Natural killer cell treated with Interleukin-12 subunit alpha and Interleukin-12 subunit beta and Interleukin-15 and Interleukin-18, amount 100 ng/mL, for 72 hours (primary cell): Measurements from ENCODE around the gene MAP3K15. TPM values are rescaled to one million over a fixed set of nuclear protein-coding genes. Genes with fewer than 3 reads are reported as not detected.
"Not testable (repeated sequence)": the region's sequence is repeated elsewhere in the genome, so short reads cannot be mapped to it uniquely, and the experiment has no call there.

Source experiments
- ATAC-seq, 2 donors: fragments of 150-1000 bp; cut with Tn5 transposase in 1 of 2; sonication (Bioruptor Pico), chemical (Tn5 transposase) in 1 of 2; 2 replicates each; pipeline ENCODE4 v1.10.0; 2021
- DNase-seq: peaks from one replicate; pipeline ENCODE4 v3.0.0; 2022; ENCODE audit warnings: low spot score
- H3K27ac Mint-ChIP-seq, 2 donors: 1 replicate in 1 of 2; 2 replicates in 1 of 2; pipeline ENCODE4 v1.8.0; 2022; ENCODE audit warnings: mixed read lengths in 2 of 2, mild to moderate bottlenecking in 1 of 2, moderate library complexity in 1 of 2
- H3K27me3 Mint-ChIP-seq, 2 donors: 1 replicate in 1 of 2; 2 replicates in 1 of 2; pipeline ENCODE4 v1.8.0; 2022; ENCODE audit warnings: mixed read lengths in 2 of 2
- H3K36me3 Mint-ChIP-seq: one replicate; pipeline ENCODE4 v1.8.0; 2022; ENCODE audit warnings: mixed read lengths
- H3K4me1 Mint-ChIP-seq, 2 donors: 1 replicate in 1 of 2; 2 replicates in 1 of 2; pipeline ENCODE4 v1.8.0; 2022; ENCODE audit warnings: low read depth in 2 of 2, mixed read lengths in 2 of 2, mild to moderate bottlenecking in 1 of 2
- H3K4me3 Mint-ChIP-seq: one replicate; pipeline ENCODE4 v1.8.0; 2022; ENCODE audit warnings: mixed read lengths
- H3K9me3 Mint-ChIP-seq: 2 replicates; pipeline ENCODE4 v1.8.0; 2022; ENCODE audit warnings: mixed read lengths
- total RNA-seq, 2 donors: library from RNA; stranded (reverse); gene quantifications; one replicate each; pipeline ENCODE4 v1.2.3, GENCODE V29; 2022

Gene MAP3K15
- total RNA-seq, 2 donors from 2014 or later, result 0.17 TPM; not detected in 1

DNA sequence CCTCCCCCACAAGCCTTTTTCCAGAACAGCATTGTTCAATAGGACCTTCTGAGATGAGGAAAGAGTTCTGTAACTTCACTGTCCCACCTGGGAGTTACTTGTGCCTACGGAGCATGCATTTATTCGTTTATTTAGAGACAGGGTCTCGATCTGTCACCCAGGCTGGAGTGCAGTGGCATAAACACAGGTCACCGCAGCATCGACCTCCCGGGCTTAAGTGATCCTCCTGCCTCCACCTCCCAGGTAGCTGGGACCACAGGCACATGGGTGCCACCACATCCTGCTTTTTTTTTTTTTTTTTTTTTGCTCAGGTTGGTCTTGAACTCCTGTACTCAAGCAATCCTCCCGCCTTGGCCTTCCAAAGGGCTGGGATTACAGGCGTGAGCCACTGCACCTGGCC, 2.9 kb downstream of the MAP3K15 start:
- ATAC-seq, result no peak
- peaks cover 3% of the 10 kb centered on the region for H3K9me3 Mint-ChIP-seq
- H3K27me3 Mint-ChIP-seq, result peaks cover 10 to 15% of the 10 kb centered on the region in 2 donors
- H3K4me1 Mint-ChIP-seq, result no peaks in the 10 kb centered on the region
- H3K4me3 Mint-ChIP-seq, result no peak overlapping the region
- H3K36me3 Mint-ChIP-seq, result no peaks in the 10 kb centered on the region
- no peak overlapping the region for H3K27ac Mint-ChIP-seq
- DNase-seq, result no peak

DNA sequence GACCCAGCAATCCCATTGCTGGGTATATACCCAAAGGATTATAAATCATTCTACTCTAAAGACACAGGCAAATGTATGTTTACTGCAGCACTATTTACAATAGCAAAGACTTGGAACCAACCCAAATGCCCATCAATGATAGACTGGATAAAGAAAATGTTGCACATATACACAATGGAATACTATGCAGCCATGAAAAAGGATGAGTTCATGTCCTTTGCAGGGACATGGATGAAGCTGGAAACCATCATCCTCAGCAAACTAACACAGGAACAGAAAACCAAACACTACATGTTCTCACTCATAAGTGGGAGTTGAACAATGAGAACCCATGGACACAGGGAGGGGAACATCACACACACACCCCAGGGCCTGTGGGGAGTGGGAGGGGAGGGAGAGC, 3.5 kb downstream of the MAP3K15 start:
- not testable (repeated sequence) for H3K36me3 Mint-ChIP-seq, ATAC-seq, H3K9me3 Mint-ChIP-seq, H3K4me3 Mint-ChIP-seq, H3K27ac Mint-ChIP-seq, H3K4me1 Mint-ChIP-seq, DNase-seq
- peaks cover 10% of the 10 kb centered on the region in 2 donors for H3K27me3 Mint-ChIP-seq

DNA sequence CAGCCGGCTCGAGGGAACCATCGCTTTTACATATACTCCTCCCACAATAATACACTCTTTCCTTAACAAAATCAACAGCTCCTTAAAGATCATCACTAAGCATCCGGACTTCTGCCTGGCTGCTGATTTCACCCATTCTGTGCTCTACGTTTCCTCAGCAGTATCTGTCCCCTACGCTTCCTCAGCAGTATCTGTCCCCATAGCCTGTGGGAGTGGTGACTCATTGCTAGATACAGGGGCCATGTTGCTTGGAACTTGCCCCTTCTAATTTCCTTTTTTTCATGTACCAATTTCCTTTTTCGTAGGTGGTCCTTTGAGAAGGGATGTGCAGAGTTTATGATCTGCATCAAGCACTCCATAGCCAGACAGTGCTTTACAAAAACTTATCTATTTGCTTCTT, 18.6 kb downstream of the MAP3K15 start:
- Mint-ChIP-seq H3K4me1 (no peaks in the 10 kb centered on the region), H3K36me3 (no peaks in the 10 kb centered on the region), H3K9me3 (no peaks in the 10 kb centered on the region), H3K27me3 (peaks cover 5 to 6% of the 10 kb centered on the region in 2 donors), H3K27ac (no peak overlapping the region), H3K4me3 (no peak overlapping the region)
- DNase-seq (no peak), ATAC-seq (no peak)

DNA sequence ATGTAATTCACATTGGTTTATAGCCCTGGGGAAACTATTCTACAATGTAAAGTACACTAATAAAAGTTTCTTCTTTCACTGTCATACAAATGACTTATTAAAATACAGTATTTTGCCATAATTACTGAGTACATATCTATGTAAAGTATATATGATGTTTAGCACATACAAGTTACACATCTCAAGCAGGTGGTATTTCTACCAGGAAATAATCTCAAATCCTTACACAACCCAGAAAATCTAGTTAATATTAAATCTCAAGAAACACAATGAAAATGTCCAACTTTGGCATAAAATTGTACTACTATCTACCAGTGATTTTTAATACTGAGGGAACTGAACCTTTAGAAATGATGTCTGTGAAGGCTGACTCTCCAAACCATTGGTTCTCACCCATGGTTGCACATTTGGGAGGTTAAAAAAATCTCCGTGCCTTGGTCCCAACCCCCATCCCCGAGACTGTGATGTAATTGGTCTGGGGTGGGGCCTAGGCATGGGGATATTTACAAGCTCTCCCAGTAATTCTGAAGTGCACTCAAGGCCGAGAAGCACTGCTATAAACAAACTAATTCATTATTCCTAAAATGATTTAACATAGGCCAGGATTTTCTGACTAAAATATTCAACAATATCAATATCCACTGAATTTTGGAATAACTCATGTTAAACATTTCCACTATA, 27.6 kb downstream of the MAP3K15 start:
- Mint-ChIP-seq H3K4me1 (no peaks in the 10 kb centered on the region), H3K36me3 (no peaks in the 10 kb centered on the region), H3K27me3 (peaks cover 0 to 3% of the 10 kb centered on the region in 2 donors), H3K4me3 (no peak overlapping the region), H3K9me3 (no peaks in the 10 kb centered on the region), H3K27ac (no peak overlapping the region)
- ATAC-seq, result no peak
- DNase-seq, result no peak

DNA sequence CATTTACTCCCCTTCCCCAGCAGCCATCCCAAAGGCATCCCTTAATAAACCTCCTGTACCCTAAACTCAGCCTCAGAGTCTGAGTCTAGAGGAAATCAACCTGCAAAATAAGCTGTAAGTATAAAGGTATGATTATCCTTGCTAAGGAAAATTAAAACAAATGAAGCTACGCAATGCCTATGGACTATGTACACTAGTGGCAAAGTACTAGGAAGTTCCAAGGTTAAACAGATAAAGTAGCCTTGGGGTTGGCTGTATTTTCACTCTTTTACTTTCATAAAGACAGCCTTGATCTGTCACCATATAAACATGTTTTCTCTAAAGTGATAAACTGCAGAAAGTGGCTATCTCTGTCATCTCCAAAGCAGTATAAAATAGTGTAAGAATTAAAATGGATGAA, 35.9 kb downstream of the MAP3K15 start:
- H3K36me3 Mint-ChIP-seq, result peaks cover 6% of the 10 kb centered on the region
- ATAC-seq (no peak), DNase-seq (no peak)
- no peaks in the 10 kb centered on the region for H3K27me3 Mint-ChIP-seq
- no peak overlapping the region for H3K27ac Mint-ChIP-seq
- H3K9me3 Mint-ChIP-seq, result peaks cover 4% of the 10 kb centered on the region
- H3K4me3 Mint-ChIP-seq, result no peak overlapping the region
- no peaks in the 10 kb centered on the region for H3K4me1 Mint-ChIP-seq

DNA sequence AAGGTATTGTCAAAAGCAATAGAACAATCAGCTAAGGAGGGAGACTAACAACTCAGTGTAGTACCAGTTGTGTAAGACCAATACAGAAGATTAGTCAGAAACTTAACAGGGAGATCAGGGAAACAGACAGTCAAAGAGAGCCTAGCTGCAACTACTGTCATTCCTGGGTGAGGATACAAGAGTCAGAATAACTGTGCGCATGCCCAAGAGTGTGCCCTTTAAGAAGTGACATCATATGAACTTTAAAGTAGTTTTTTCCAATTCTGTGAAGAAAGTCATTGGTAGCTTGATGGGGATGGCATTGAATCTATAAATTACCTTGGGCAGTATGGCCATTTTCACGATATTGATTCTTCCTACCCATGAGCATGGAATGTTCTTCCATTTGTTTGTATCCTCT, 46.9 kb downstream of the MAP3K15 start:
- H3K4me3 Mint-ChIP-seq, H3K9me3 Mint-ChIP-seq, DNase-seq, ATAC-seq, H3K4me1 Mint-ChIP-seq, H3K36me3 Mint-ChIP-seq, H3K27ac Mint-ChIP-seq: not testable (repeated sequence)
- peaks cover 18 to 24% of the 10 kb centered on the region in 2 donors for H3K27me3 Mint-ChIP-seq

DNA sequence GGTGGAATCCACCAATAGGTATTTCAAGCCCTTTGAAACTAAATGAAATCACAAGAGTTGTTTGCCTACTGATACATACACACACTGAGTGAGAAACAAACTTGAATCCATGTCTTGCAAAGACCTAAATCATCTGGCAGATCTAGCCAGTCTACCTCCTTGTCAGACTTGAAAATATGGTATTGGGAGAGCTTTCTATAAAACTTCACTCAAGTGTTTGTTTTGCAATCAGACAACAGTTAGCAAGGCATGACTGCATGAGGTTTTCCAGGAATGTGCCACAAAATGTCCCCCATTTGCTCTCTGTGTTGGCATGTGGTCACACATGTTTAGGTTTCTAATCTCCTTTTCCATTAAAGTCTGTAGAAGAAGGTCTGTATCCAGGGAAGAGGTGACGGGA, 52.4 kb downstream of the MAP3K15 start:
- H3K36me3 Mint-ChIP-seq, result no peaks in the 10 kb centered on the region
- H3K9me3 Mint-ChIP-seq, result no peaks in the 10 kb centered on the region
- H3K4me1 Mint-ChIP-seq, result no peaks in the 10 kb centered on the region
- DNase-seq (no peak), ATAC-seq (no peak)
- peaks cover 0 to 12% of the 10 kb centered on the region in 2 donors for H3K27me3 Mint-ChIP-seq
- no peak overlapping the region for H3K4me3 Mint-ChIP-seq
- H3K27ac Mint-ChIP-seq, result no peak overlapping the region

DNA sequence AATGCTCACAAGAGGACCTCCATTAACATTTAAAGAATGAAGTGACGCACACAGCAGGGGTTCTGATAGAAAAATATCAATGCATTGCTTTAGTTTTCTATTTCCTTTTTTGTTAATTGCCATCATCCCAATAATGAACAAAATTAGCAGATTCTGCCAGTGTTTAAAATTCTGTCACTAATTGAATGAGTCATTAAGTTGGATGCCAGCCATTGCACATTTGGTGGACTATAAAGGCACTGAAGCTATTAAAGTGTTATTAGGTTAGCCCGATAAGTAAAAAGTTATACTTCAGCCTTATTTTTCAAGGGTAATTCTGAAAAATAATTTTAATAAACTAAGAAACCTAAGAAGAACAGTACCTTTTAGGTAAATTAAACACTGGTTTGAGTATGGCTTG, 53.1 kb downstream of the MAP3K15 start:
- ATAC-seq, result no peak
- no peaks in the 10 kb centered on the region for H3K36me3 Mint-ChIP-seq
- no peaks in the 10 kb centered on the region for H3K4me1 Mint-ChIP-seq
- DNase-seq, result no peak
- no peak overlapping the region for H3K4me3 Mint-ChIP-seq
- no peak overlapping the region for H3K27ac Mint-ChIP-seq
- no peaks in the 10 kb centered on the region for H3K9me3 Mint-ChIP-seq
- peaks cover 0 to 12% of the 10 kb centered on the region in 2 donors for H3K27me3 Mint-ChIP-seq

DNA sequence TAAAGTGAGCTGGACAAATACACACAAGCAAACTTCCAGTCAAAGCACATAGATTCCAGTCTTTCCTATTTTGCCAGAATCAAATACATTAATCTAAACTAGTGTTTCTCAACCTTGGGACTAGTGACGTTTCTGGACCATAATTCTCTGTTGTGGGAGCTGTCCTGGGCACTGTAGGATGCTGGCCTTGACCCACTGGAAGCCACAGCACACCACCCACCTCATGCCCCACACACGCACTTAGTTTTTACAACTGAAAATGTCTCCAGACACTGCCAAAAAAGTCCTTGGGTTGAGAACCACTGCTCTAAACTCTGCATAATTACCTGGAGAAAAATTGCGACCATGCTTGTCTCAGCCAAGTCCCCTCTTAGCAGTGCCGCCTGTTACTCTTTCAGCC, 57.6 kb downstream of the MAP3K15 start:
- peaks cover 2 to 6% of the 10 kb centered on the region in 2 donors for H3K27me3 Mint-ChIP-seq
- no peaks in the 10 kb centered on the region for H3K4me1 Mint-ChIP-seq
- no peak for ATAC-seq

DNA sequence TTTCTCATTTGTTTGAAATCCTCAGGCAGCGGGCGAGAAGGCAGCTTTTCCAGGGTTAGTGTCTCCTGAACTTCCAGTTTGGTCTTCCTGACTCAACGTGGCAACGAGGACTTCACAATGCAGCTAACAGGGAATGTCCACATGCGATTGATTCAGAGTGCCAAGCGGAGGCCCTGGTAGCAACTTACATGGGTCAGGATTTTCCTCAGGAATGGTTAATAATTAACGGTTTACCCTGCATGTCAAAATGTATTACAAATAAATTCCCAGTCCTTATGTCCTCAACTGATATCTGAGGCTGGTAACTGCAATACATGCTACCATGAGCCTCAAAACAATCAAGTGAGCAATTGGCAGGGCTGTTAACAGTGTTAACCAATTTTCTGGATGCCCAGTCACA, 67.2 kb downstream of the MAP3K15 start:
- no peak overlapping the region for H3K4me3 Mint-ChIP-seq
- DNase-seq (no peak), ATAC-seq (no peak)
- H3K4me1 Mint-ChIP-seq, result no peaks in the 10 kb centered on the region
- H3K27ac Mint-ChIP-seq, result no peak overlapping the region
- H3K36me3 Mint-ChIP-seq, result no peaks in the 10 kb centered on the region
- H3K9me3 Mint-ChIP-seq, result no peaks in the 10 kb centered on the region
- peaks cover 7 to 16% of the 10 kb centered on the region in 2 donors for H3K27me3 Mint-ChIP-seq

More for the DNA sequence above, 57.6 kb downstream of the MAP3K15 start:
- Mint-ChIP-seq H3K9me3 (no peaks in the 10 kb centered on the region), H3K36me3 (no peaks in the 10 kb centered on the region), H3K4me3 (no peak overlapping the region), H3K27ac (no peak overlapping the region)
- no peak for DNase-seq

DNA sequence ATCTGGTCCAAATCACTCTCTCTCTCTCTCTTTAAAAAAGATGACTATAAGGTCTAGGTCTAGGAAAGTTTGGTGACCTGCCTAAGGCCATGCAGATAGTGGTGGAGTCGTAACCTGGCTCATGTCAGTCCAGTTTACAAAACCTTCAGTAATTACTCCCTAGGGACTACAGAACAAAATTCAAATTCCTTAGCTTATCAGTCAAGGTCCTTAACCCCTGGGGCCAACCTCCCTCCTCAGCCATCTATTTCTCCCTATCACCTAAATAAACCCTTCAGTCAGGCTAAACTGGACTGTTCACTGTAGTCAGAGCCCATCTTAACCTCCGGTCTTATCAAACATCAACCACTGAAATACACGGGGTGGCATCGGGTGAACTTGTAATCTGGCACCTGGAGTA, 68.9 kb downstream of the MAP3K15 start:
- Mint-ChIP-seq H3K4me1 (no peaks in the 10 kb centered on the region), H3K27ac (no peak overlapping the region), H3K36me3 (no peaks in the 10 kb centered on the region), H3K27me3 (peaks cover 7 to 14% of the 10 kb centered on the region in 2 donors), H3K9me3 (no peaks in the 10 kb centered on the region), H3K4me3 (no peak overlapping the region)
- DNase-seq (no peak), ATAC-seq (no peak)

DNA sequence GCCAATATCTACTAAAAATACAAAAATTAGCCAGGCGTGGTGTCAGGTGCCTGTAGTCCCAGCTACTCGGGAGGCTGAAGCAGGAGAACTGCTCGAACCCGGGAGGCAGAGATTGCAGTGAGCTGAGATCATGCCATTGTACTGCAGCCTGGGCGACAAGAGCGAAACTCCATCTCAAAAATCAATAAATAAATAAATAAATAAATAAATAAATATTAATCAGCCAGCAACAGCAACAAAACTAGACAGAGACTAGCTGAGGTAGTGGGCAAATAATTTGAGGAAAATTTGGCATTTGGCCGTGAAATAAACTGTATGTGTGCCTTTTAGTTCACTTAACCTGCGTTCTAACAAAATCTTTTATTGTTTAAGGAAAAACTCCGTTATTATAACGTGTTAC, 69.5 kb downstream of the MAP3K15 start:
- H3K27me3 Mint-ChIP-seq, result peaks cover 7 to 13% of the 10 kb centered on the region in 2 donors

DNA sequence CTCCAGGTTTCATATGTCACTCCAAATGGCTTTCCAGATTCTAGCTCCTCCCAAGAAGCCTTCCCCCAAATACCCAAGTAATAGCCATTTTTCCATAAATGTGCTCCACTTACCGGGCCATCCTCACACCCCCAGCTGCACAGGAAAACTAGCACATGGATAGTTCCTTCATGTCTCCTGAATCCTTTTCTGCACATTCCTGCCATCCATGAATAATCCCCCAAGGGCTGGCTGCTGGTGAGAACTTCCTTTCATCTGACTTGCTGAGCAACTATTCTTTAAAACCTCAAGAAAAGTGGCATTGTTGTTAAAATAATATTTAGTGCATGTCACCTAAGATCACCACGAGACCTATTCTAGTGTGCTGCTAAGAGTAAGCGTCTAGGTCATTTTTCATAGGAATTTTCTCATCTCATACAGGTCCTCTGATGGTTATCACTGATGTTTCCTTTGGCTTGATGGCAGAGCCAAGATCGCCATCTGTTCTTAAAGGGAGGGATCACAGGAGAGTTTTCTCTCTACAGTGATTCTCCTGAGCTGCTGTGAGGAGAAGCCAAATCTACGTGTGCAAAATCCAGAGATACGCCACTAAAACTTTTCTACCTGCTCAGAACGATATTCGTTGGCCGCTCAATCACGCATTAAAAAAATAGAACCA, 71.3 kb downstream of the MAP3K15 start:
- Mint-ChIP-seq H3K27me3 (peaks cover 0 to 8% of the 10 kb centered on the region in 2 donors), H3K4me3 (no peak overlapping the region), H3K4me1 (no peaks in the 10 kb centered on the region), H3K27ac (no peak overlapping the region), H3K36me3 (no peaks in the 10 kb centered on the region), H3K9me3 (no peaks in the 10 kb centered on the region)
- ATAC-seq, result no peak
- no peak for DNase-seq

More for the DNA sequence above, 69.5 kb downstream of the MAP3K15 start:
- H3K4me1 Mint-ChIP-seq, H3K36me3 Mint-ChIP-seq, H3K9me3 Mint-ChIP-seq, DNase-seq, H3K4me3 Mint-ChIP-seq, H3K27ac Mint-ChIP-seq, ATAC-seq: not testable (repeated sequence)

DNA sequence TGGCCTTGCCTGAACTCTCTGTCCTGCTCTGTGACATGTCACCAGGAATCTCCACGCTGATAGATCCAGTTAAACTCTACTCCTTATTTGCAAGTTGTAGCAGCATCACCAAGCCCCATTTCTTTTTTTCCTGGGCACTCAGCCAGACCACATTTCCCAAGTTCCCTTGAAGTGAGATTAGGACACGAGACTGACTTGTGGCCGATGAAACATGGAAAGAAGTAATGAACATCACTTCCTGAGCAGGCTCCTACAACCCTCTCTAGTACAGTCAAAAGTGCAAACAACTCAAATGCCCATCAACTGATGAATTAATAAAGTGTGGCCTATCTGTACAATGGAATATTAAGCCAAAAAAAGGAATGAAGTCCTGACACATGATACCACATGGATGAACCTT, 74.6 kb downstream of the MAP3K15 start:
- H3K4me1 Mint-ChIP-seq, result no peaks in the 10 kb centered on the region
- no peak overlapping the region for H3K27ac Mint-ChIP-seq
- no peak for ATAC-seq
- DNase-seq, result no peak
- H3K27me3 Mint-ChIP-seq, result peaks cover 11 to 17% of the 10 kb centered on the region in 2 donors
- no peaks in the 10 kb centered on the region for H3K36me3 Mint-ChIP-seq
- H3K4me3 Mint-ChIP-seq, result no peak overlapping the region
- no peaks in the 10 kb centered on the region for H3K9me3 Mint-ChIP-seq
